Hepatocyte (in vitro differentiated cells): ENCODE measurements around the gene CCR3. TPM values are rescaled to one million over a fixed set of nuclear protein-coding genes. Genes with fewer than 3 reads are reported as not detected.

Experiments used
- DNase-seq: peaks from one replicate; pipeline ENCODE4 v3.0.0-alpha.2; 2016; ENCODE audit warnings: low spot score
- H2AFZ ChIP-seq: fragments of 200-600 bp; sonication (generic); 2 replicates; pipeline ENCODE4 v1.6.0; 2016; ENCODE audit warnings: antibody characterized with exemption, mild to moderate bottlenecking
- H3K27ac ChIP-seq: fragments of 200-600 bp; sonication (generic); 2 replicates; pipeline ENCODE4 v1.5.1; 2016; ENCODE audit warnings: mild to moderate bottlenecking
- H3K27me3 ChIP-seq: fragments of 200-600 bp; sonication (generic); 2 replicates; pipeline ENCODE4 v1.6.1; 2016
- H3K36me3 ChIP-seq: fragments of 200-600 bp; sonication (generic); replicated peaks from 2 replicates; pipeline ENCODE4 v1.5.1; 2016; ENCODE audit warnings: low read depth; ENCODE audit not compliant: insufficient read depth
- H3K4me1 ChIP-seq: fragments of 200-600 bp; sonication (generic); 2 replicates; pipeline ENCODE4 v1.5.1; 2016; ENCODE audit warnings: mild to moderate bottlenecking, moderate library complexity; ENCODE audit not compliant: insufficient read depth
- H3K4me2 ChIP-seq: fragments of 200-600 bp; sonication (generic); 2 replicates; pipeline ENCODE4 v1.6.0; 2016
- H3K4me3 ChIP-seq: fragments of 200-600 bp; sonication (generic); 2 replicates; pipeline ENCODE4 v1.5.1; 2016; ENCODE audit warnings: mild to moderate bottlenecking
- H3K79me2 ChIP-seq: fragments of 200-600 bp; sonication (generic); 2 replicates; pipeline ENCODE4 v1.6.0; 2017; ENCODE audit warnings: mild to moderate bottlenecking
- H3K9me2 ChIP-seq: fragments of 200-600 bp; sonication (generic); replicated peaks from 2 replicates; pipeline ENCODE4 v1.6.0; 2017; ENCODE audit warnings: mild to moderate bottlenecking; ENCODE audit not compliant: insufficient read depth
- H3K9me3 ChIP-seq: fragments of 200-600 bp; sonication (generic); 2 replicates; pipeline ENCODE4 v1.5.1; 2016; ENCODE audit warnings: low read depth, mild to moderate bottlenecking
- H4K20me1 ChIP-seq: fragments of 200-600 bp; sonication (generic); 2 replicates; pipeline ENCODE4 v1.6.0; 2016; ENCODE audit warnings: mild to moderate bottlenecking; ENCODE audit not compliant: insufficient read depth, poor library complexity, severe bottlenecking
- CTCF ChIP-seq: fragments of 200-600 bp; sonication (generic); IDR thresholded peaks from 2 replicates; pipeline ENCODE4 v1.5.1; 2016; ENCODE audit warnings: antibody characterized with exemption, mild to moderate bottlenecking; ENCODE audit not compliant: poor library complexity
- EZH2 ChIP-seq: fragments of 200-600 bp; sonication (generic); IDR thresholded peaks from 2 replicates; pipeline ENCODE4 v1.6.1; 2016; ENCODE audit warnings: antibody characterized with exemption, mild to moderate bottlenecking, borderline replicate concordance
- EZH2phosphoT487 ChIP-seq: fragments of 200-600 bp; sonication (generic); IDR thresholded peaks from one replicate; pipeline ENCODE4 v1.6.1; 2018; ENCODE audit warnings: antibody characterized with exemption, mild to moderate bottlenecking, low read depth, moderate library complexity; ENCODE audit not compliant: unreplicated experiment, severe bottlenecking
- WGBS: methylation state at CpG from one replicate; pipeline ENCODE4 v1.1.6; 2016; ENCODE audit warnings: low lambda C conversion rate; ENCODE audit errors: missing lambda C conversion rate; 5-methylcytosine and 5-hydroxymethylcytosine counted together
- polyA plus RNA-seq: library from polyadenylated mRNA; unstranded; fragments of >200 nt; fragmentation: Nextera tagmentation; extraction: Ambion mirVana; gene quantifications from 2 replicates; pipeline ENCODE4 v1.2.1, GENCODE V29; 2016
- total RNA-seq: library from RNA; depleted of rRNA; stranded (reverse); fragments of >200 nt; gene quantifications from 2 replicates; pipeline ENCODE4 v1.2.3, GENCODE V29; 2014

Gene CCR3
- total and polyA plus RNA-seq, 2 experiments from 2014 or later, result 0.12 TPM; not detected in 1

DNA sequence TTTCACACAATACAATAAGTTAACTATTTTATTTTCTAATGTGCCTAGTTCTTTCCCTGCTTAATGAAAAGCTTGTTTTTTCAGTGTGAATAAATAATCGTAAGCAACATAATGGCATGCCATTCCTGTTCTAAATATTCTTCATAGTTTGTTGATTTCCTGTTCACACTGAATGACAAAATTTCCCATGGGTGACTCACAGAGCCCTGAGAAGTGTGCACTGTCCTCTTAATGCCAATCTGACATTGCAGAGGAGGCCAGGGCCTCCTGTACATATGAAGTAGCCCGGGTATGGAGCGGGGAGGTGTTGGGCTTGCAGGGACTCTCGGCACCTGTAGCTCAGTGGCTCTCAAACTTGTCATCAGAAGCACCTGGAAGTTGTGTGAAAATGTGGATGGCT is 24.3 kb downstream of the CCR3 start:
- Histone ChIP-seq H3K4me2 (no peak overlapping the region), H3K4me3 (no peak overlapping the region), H3K9me3 (no peaks in the 10 kb centered on the region), H2AFZ (no peak overlapping the region), H3K27me3 (no peaks in the 10 kb centered on the region), H3K4me1 (no peaks in the 10 kb centered on the region), H4K20me1 (no peaks in the 10 kb centered on the region), H3K79me2 (no peaks in the 10 kb centered on the region), H3K36me3 (no peaks in the 10 kb centered on the region), H3K27ac (no peak overlapping the region), H3K9me2 (no peaks in the 10 kb centered on the region)
- 94% methylated on average over 4 of the region's 4 CpGs for WGBS
- no peak for DNase-seq
- TF ChIP-seq EZH2, result no peak
- TF ChIP-seq EZH2phosphoT487, result no peak

DNA sequence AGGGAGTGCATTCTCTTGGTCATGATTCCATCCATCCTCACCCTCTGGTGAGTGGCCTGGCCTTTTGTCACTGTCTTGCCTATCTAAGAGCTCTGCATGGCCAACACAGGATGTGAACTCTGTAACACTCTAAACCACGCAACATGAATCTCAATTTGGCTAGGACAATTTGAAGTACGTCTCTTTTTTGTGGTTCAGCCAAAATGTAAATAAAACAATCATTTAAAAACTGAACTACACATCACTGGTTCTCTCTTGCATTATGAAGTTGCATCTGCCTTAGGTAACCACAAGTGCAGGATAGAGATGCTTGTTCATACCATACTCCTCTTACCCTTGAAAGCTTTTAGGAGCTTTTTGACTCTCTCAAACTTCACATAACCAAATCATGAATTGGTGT is 27.3 kb downstream of the CCR3 start:
- 80% methylated on average over 2 of the region's 2 CpGs for WGBS
- Histone ChIP-seq H4K20me1 (no peaks in the 10 kb centered on the region), H3K36me3 (no peaks in the 10 kb centered on the region), H3K4me2 (no peak overlapping the region), H3K27me3 (no peaks in the 10 kb centered on the region), H3K27ac (no peak overlapping the region), H3K4me1 (peaks cover 3% of the 10 kb centered on the region), H3K4me3 (no peak overlapping the region), H3K79me2 (no peaks in the 10 kb centered on the region), H3K9me2 (no peaks in the 10 kb centered on the region), H3K9me3 (no peaks in the 10 kb centered on the region), H2AFZ (no peak overlapping the region)
- TF ChIP-seq EZH2, result no peak
- no peak for TF ChIP-seq EZH2phosphoT487
- no peak for TF ChIP-seq CTCF
- no peak for DNase-seq

GRCh38 chr3:46270474-46270873 is 28.2 kb downstream of the CCR3 start:
- peaks cover 3% of the 10 kb centered on the region for H3K4me1 ChIP-seq
- no peak overlapping the region for H3K27ac ChIP-seq
- no peaks in the 10 kb centered on the region for H3K9me3 ChIP-seq
- H4K20me1 ChIP-seq, result no peaks in the 10 kb centered on the region
- TF ChIP-seq EZH2phosphoT487, result no peak
- TF ChIP-seq EZH2, result no peak
- TF ChIP-seq CTCF, result no peak
- H3K9me2 ChIP-seq, result no peaks in the 10 kb centered on the region
- no peaks in the 10 kb centered on the region for H3K36me3 ChIP-seq
- H3K27me3 ChIP-seq, result no peaks in the 10 kb centered on the region
- 83% methylated on average over 2 of the region's 2 CpGs for WGBS
- H3K79me2 ChIP-seq, result no peaks in the 10 kb centered on the region
- no peak overlapping the region for H2AFZ ChIP-seq
- H3K4me2 ChIP-seq, result no peak overlapping the region
- no peak overlapping the region for H3K4me3 ChIP-seq
- DNase-seq, result no peak

GRCh38 chr3:46271209-46271745 is 29.0 kb downstream of the CCR3 start:
- Histone ChIP-seq H4K20me1 (no peaks in the 10 kb centered on the region), H3K79me2 (no peaks in the 10 kb centered on the region), H3K27me3 (no peaks in the 10 kb centered on the region), H3K9me2 (no peaks in the 10 kb centered on the region), H2AFZ (no peak overlapping the region), H3K9me3 (no peaks in the 10 kb centered on the region), H3K4me2 (no peak overlapping the region), H3K4me1 (peaks cover 3% of the 10 kb centered on the region), H3K4me3 (no peak overlapping the region), H3K36me3 (no peaks in the 10 kb centered on the region), H3K27ac (no peak overlapping the region)
- TF ChIP-seq EZH2, result no peak
- TF ChIP-seq CTCF, result no peak
- no peak for TF ChIP-seq EZH2phosphoT487
- DNase-seq, result no peak
- WGBS, result 53% methylated on average over 4 of the region's 4 CpGs
